Prostate gland (tissue), 2 donors: ENCODE results near the gene POLA1.

Experiments used
- POLR2A ChIP-seq: fragments of 450-650 bp; IDR thresholded peaks from one replicate; pipeline ENCODE4 v1.6.1; 2016; ENCODE audit warnings: antibody characterized with exemption, mild to moderate bottlenecking
- POLR2AphosphoS5 ChIP-seq: sonication (generic); formaldehyde crosslinking; IDR thresholded peaks from one replicate; pipeline ENCODE4 v1.6.1; 2017; ENCODE audit warnings: antibody characterized with exemption
- TF ChIP-seq, protein P1 (sequence below), 4 experiments: fragments of 200-600 bp in 2 of 4; fragments of 450-650 bp in 2 of 4; sonication (generic) in 2 of 4; IDR thresholded peaks; 1 replicate in 3 of 4; 2 replicates in 1 of 4; pipeline ENCODE4 v1.5.1; 2016 to 2019; ENCODE audit warnings: antibody characterized with exemption in 4 of 4, mild to moderate bottlenecking in 2 of 4, moderate library complexity in 2 of 4

DNA sequence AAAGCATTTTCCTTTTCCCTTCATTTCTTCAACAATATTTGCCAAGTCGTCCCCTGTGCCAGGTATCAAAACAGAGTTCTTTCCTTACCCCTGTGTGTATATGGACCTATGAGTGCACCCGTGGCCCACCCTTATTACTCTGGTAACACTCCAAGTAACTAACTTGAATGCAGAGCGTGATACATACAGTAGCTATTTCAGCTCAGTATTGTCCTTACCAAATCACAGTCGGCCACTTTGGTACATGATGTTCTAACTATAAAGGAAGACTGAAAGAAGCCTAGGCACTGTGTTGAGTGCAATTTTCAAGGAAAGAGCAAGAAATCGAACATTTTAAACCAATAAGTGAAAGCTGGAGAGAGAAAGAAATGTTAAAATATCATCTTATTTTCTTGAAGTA lies 233.7 kb downstream of the POLA1 start:
- TF ChIP-seq, protein P1, sequence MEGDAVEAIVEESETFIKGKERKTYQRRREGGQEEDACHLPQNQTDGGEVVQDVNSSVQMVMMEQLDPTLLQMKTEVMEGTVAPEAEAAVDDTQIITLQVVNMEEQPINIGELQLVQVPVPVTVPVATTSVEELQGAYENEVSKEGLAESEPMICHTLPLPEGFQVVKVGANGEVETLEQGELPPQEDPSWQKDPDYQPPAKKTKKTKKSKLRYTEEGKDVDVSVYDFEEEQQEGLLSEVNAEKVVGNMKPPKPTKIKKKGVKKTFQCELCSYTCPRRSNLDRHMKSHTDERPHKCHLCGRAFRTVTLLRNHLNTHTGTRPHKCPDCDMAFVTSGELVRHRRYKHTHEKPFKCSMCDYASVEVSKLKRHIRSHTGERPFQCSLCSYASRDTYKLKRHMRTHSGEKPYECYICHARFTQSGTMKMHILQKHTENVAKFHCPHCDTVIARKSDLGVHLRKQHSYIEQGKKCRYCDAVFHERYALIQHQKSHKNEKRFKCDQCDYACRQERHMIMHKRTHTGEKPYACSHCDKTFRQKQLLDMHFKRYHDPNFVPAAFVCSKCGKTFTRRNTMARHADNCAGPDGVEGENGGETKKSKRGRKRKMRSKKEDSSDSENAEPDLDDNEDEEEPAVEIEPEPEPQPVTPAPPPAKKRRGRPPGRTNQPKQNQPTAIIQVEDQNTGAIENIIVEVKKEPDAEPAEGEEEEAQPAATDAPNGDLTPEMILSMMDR (IDR thresholded peaks at IDR 0.05): no peak
- TF ChIP-seq POLR2A (no peak), POLR2AphosphoS5 (no peak)
